DOHH2 (cell line): ENCODE results near the gene INSIG2.

Experiments used
- CTCF ChIP-seq: fragments of 200-600 bp; sonication (generic); IDR thresholded peaks from one replicate; pipeline ENCODE4 v1.5.1; 2014; ENCODE audit warnings: antibody characterized with exemption, mild to moderate bottlenecking, low read depth, low read length; ENCODE audit not compliant: poor library complexity, severe bottlenecking
- EZH2phosphoT487 ChIP-seq: fragments of 200-600 bp; sonication (generic); IDR thresholded peaks from 2 replicates; pipeline ENCODE4 v1.6.1; 2017; ENCODE audit warnings: borderline replicate concordance, mild to moderate bottlenecking, antibody characterized with exemption, low read length, moderate library complexity, mixed read lengths

- TF ChIP-seq CTCF (no peak), EZH2phosphoT487 (no peak)
These were observed 32.8 kb downstream of the INSIG2 start for GRCh38 chr2:118121101-118121500.
